Colonic mucosa (tissue), 4 donors: ENCODE results near the gene ERGIC3. TPM values are rescaled to one million over a fixed set of nuclear protein-coding genes. Genes with fewer than 3 reads are reported as not detected.

Experiments
- DNase-seq: peaks from one replicate; pipeline ENCODE4 v3.0.0-alpha.2; 2020
- H3K27ac ChIP-seq: fragments of 200-600 bp; one replicate; pipeline ENCODE4 v1.8.0; 2021
- H3K27me3 ChIP-seq: fragments of 200-600 bp; one replicate; pipeline ENCODE4 v1.8.0; 2021
- H3K36me3 ChIP-seq: fragments of 200-600 bp; one replicate; pipeline ENCODE4 v1.8.0; 2021
- H3K4me1 ChIP-seq: fragments of 200-600 bp; one replicate; pipeline ENCODE4 v1.8.0; 2021; ENCODE audit warnings: mild to moderate bottlenecking
- H3K4me3 ChIP-seq: fragments of 200-600 bp; one replicate; pipeline ENCODE4 v1.8.0; 2021
- H3K9ac ChIP-seq, 2 donors: one replicate each; pipeline ENCODE4 v1.7.0; 2013; ENCODE audit warnings: control low read depth in 2 of 2, low read depth in 2 of 2, low read length in 2 of 2
- H3K9me3 ChIP-seq: fragments of 200-600 bp; one replicate; pipeline ENCODE4 v1.8.0; 2021
- intact Hi-C: fragments of 100-400 bp; cut with DNase I; formaldehyde crosslinking; loops from one replicate; pipeline ENCODE4 v1.14.1; 2022
- total RNA-seq, 2 donors: library from RNA; stranded (reverse); fragmentation: NEBNext Ultra II Directional in 1 of 2; extraction: Animal tissue kit (Norgen Biotek cat#: 25700) in 1 of 2; gene quantifications; one replicate each; pipeline ENCODE4 v1.2.1, GENCODE V29; 2021
- TF ChIP-seq, protein P1 (sequence below): fragments of 200-600 bp; IDR thresholded peaks from one replicate; pipeline ENCODE4 v1.8.0; 2022; ENCODE audit warnings: antibody characterized with exemption, mild to moderate bottlenecking
- donor health status: healthy.
- donor health status: DM: no; HTN: no; CAD: no.
- donor health status: DM: no; HTN: no; CAD: no.

Gene ERGIC3
- total RNA-seq, 2 donors from 2014 or later, result 233 to 270 TPM

DNA sequence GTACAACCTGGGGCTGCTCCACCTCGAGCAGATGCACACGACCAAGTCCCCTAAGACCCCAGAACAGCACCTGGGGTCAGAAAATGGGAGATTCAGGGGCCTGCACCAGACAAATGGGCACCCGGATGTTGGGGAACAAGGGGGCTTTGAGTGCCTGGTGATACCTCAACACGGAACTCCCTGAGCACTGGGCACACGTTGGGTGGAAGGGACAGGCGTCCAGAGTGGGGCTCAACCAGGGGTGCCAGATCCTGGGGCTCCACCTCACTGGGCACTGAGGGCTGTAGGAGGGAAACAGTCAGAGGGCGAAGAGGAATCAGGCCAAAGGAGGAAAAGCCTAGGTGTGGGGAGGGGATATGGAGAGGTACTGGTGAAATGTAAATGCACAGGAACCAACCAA lies 40.3 kb downstream of the ERGIC3 start:
- H3K4me1 ChIP-seq, result no peaks in the 10 kb centered on the region
- DNase-seq, result no peak
- no peaks in the 10 kb centered on the region for H3K27me3 ChIP-seq

DNA sequence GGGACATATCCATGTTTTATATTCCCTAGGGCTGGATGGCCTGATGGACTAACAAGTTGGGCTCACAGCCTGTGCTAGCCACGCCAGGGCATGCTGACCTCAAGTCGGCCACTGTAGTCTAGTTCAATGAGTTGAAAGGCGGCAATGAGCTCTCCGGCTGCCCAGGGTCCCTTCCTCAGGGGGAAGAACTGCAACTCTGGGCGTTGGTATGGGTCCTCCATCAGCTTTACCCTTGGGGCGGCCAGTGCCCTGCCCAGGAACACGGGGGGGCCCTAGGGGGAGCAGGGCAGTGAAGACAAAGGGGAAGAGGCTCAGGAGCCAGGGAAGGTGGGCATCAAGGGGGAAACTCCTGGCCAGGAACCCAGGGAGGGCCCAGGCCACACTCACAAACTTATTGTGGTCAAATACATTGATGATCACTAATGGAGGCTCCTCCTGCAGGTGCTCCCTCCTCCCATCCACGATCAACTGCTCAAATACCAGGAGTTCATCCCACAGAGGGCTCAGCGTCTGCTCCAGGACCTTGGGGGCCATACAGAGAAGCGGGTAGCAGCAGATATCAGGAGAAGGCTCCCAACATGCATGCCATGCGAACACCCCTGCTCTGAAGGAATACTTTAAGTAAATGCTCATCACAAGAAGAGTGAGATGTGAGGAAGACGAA lies 41.0 kb downstream of the ERGIC3 start:
- Histone ChIP-seq H3K4me1 (no peaks in the 10 kb centered on the region), H3K36me3 (no peaks in the 10 kb centered on the region), H3K9me3 (no peaks in the 10 kb centered on the region), H3K9ac (no peak overlapping the region), H3K4me3 (no peak overlapping the region), H3K27ac (no peak overlapping the region), H3K27me3 (no peaks in the 10 kb centered on the region)
- DNase-seq, result no peak
- TF ChIP-seq, protein P1, sequence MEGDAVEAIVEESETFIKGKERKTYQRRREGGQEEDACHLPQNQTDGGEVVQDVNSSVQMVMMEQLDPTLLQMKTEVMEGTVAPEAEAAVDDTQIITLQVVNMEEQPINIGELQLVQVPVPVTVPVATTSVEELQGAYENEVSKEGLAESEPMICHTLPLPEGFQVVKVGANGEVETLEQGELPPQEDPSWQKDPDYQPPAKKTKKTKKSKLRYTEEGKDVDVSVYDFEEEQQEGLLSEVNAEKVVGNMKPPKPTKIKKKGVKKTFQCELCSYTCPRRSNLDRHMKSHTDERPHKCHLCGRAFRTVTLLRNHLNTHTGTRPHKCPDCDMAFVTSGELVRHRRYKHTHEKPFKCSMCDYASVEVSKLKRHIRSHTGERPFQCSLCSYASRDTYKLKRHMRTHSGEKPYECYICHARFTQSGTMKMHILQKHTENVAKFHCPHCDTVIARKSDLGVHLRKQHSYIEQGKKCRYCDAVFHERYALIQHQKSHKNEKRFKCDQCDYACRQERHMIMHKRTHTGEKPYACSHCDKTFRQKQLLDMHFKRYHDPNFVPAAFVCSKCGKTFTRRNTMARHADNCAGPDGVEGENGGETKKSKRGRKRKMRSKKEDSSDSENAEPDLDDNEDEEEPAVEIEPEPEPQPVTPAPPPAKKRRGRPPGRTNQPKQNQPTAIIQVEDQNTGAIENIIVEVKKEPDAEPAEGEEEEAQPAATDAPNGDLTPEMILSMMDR, result no peak
- intact Hi-C loops, result no loop called here

More for the DNA sequence above, 40.3 kb downstream of the ERGIC3 start:
- Histone ChIP-seq H3K9ac (no peak overlapping the region), H3K36me3 (no peaks in the 10 kb centered on the region), H3K9me3 (no peaks in the 10 kb centered on the region), H3K27ac (no peak overlapping the region), H3K4me3 (no peak overlapping the region)
- intact Hi-C loops, result no loop called here
- TF ChIP-seq, protein P1, result no peak

DNA sequence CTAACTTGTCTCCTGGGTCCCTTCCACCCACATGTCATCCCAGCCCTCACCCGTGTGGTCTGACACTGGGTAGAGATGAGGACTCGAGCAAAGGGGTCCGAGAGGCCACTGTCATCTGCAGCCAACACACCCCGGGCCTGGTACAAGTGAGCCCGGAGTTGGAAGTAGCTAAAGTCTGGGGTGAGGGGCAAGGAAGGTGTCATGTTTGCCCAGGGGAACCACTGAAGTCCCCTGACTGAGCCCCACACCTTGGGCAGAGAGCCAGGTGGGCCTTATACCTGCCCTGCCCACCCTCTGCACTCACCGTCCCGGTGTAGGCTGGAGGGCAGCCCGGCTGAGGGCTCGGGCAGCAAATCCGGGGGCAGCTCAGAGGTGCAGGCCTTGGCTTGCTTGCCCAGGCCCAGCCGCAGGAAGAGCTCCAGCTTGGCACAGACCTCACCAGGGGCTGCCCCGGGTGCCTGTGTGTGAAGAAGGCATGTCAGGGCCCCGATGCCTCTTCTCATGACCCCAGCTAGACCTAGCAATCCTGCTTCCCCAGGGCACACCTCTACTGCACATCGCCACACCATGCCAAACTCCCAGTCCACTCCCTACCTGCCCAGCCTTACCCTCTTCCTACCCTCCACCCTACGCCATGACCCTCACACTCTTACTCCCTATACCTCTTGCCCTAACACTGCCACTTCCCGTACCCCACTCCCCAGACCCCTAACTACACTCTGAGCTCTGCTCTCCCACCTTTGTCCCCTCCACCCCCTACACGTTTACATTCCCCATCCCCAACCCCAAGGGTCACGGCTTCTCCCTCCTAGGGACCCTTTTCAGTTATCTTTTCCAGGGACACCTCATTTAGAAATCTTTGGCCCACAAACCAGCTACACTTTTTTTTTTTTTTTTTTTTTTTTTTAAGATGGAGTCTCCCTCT lies 42.0 kb downstream of the ERGIC3 start:
- Histone ChIP-seq H3K9me3 (no peaks in the 10 kb centered on the region), H3K27ac (no peak overlapping the region), H3K9ac (no peak overlapping the region), H3K36me3 (no peaks in the 10 kb centered on the region), H3K4me1 (no peaks in the 10 kb centered on the region), H3K27me3 (no peaks in the 10 kb centered on the region), H3K4me3 (no peak overlapping the region)
- TF ChIP-seq, protein P1, result no peak
- intact Hi-C loops, result no loop called here
- no peak for DNase-seq

DNA sequence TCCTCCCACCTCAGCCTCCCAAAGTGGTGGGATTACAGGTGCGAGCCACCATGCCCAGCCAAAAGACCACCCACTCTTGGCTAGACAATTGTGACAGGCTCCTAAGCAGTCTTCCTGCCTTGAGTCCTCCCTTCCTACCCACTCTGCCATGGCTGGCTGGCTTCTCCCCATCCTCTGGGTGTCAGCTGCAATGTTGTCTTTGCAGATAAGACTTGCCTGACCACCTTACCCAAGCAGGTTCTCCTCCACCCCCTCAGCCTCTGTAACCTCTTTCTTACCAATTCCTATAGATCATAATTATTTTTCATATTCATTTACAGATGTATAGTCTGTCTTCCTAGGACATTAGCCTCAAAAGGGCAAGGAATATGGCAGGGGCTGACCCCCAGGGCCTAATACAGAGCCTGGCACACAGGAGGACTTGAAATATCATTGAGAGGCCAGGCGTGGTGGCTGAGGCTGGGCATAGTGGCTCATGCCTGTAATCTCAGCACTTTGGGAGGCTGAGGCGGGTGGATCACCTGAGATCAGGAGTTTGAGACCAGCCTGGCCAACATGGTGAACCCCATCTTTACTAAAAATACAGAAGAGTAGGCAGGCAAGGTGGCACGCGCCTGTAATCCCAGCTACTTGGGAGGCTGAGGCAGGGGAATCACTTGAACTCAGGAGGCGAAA lies 45.0 kb downstream of the ERGIC3 start:
- H3K36me3 ChIP-seq, result no peaks in the 10 kb centered on the region
- no peak overlapping the region for H3K9ac ChIP-seq
- intact Hi-C loops, result no loop called here
- no peak for DNase-seq
- H3K9me3 ChIP-seq, result no peaks in the 10 kb centered on the region
- TF ChIP-seq, protein P1, result no peak
- no peak overlapping the region for H3K27ac ChIP-seq
- no peaks in the 10 kb centered on the region for H3K4me1 ChIP-seq
- H3K4me3 ChIP-seq, result no peak overlapping the region
- no peaks in the 10 kb centered on the region for H3K27me3 ChIP-seq

DNA sequence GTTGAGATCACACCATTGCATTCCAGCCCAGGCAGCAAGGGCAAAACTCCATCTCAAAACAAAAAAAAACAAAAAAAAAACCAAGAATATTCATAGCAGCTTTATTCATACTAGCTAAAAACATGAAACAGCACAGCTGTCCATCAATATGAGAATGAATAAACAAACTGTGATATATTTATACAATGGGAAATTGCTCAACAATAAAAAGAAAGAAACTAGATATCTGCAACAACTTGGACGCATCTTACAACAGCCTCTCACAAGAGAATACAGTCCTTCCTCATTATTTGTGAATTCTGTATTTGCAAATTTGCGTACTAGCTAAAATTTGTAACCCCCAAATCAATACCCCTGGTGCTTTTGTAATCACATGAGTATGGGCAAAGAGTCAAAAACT lies 45.6 kb downstream of the ERGIC3 start:
- Histone ChIP-seq H3K4me3 (no peak overlapping the region), H3K4me1 (no peaks in the 10 kb centered on the region), H3K27me3 (no peaks in the 10 kb centered on the region), H3K9me3 (no peaks in the 10 kb centered on the region), H3K9ac (no peak overlapping the region), H3K27ac (no peak overlapping the region), H3K36me3 (no peaks in the 10 kb centered on the region)
- intact Hi-C loops, result no loop called here
- no peak for DNase-seq
- TF ChIP-seq, protein P1, result no peak
